Calu3 (cell line): ENCODE results near the gene FRMD7. TPM values are rescaled to one million over a fixed set of nuclear protein-coding genes. Genes with fewer than 3 reads are reported as not detected.

Experiments
- BruUV-seq: library from RNA; stranded (reverse); fragments of 400-500 nt; replicated peaks from 2 replicates; lab custom pipeline; 2021; lab: Mats Ljungman, UMichigan
- CTCF ChIA-PET: fragments of 300-600 bp; sonication (Branson Sonifier 250); formaldehyde crosslinking; loops from one replicate; lab custom pipeline; 2022; ENCODE audit warnings: antibody characterized with exemption; lab: Charles Lee
- DNase-seq: peaks from one replicate; pipeline ENCODE4 v3.0.0; 2022
- H3K27ac Mint-ChIP-seq: one replicate; pipeline ENCODE4 v1.8.0; 2022; ENCODE audit warnings: mixed read lengths; ENCODE audit not compliant: unreplicated experiment
- H3K27me3 Mint-ChIP-seq: one replicate; pipeline ENCODE4 v1.8.0; 2022; ENCODE audit warnings: mixed read lengths; ENCODE audit not compliant: unreplicated experiment
- H3K36me3 Mint-ChIP-seq: one replicate; pipeline ENCODE4 v1.8.0; 2022; ENCODE audit warnings: mild to moderate bottlenecking, moderate library complexity, mixed read lengths; ENCODE audit not compliant: insufficient read depth, unreplicated experiment
- H3K4me1 Mint-ChIP-seq: one replicate; pipeline ENCODE4 v1.8.0; 2022; ENCODE audit warnings: mild to moderate bottlenecking, low read depth, mixed read lengths; ENCODE audit not compliant: unreplicated experiment
- H3K4me3 Mint-ChIP-seq: one replicate; pipeline ENCODE4 v1.8.0; 2022; ENCODE audit warnings: mild to moderate bottlenecking, low read depth, moderate library complexity, mixed read lengths; ENCODE audit not compliant: unreplicated experiment
- H3K9me3 Mint-ChIP-seq: one replicate; pipeline ENCODE4 v1.8.0; 2022; ENCODE audit warnings: low read depth, mixed read lengths; ENCODE audit not compliant: unreplicated experiment
- intact Hi-C: fragments of 100-400 bp; cut with micrococcal nuclease; formaldehyde crosslinking; loops from one replicate; pipeline ENCODE4 v1.10.0; 2022; ENCODE audit not compliant: unreplicated experiment
- total RNA-seq: library from RNA; stranded (reverse); gene quantifications from 2 replicates; pipeline ENCODE4 v1.2.3, GENCODE V29; 2022
- TF ChIP-seq, protein P1 (sequence below): fragments of 200-600 bp; IDR thresholded peaks from one replicate; pipeline ENCODE4 v1.8.0; 2022; ENCODE audit warnings: antibody characterized with exemption; ENCODE audit not compliant: unreplicated experiment

FRMD7 gene
- total RNA-seq, 1 experiment from 2014 or later = not detected

DNA sequence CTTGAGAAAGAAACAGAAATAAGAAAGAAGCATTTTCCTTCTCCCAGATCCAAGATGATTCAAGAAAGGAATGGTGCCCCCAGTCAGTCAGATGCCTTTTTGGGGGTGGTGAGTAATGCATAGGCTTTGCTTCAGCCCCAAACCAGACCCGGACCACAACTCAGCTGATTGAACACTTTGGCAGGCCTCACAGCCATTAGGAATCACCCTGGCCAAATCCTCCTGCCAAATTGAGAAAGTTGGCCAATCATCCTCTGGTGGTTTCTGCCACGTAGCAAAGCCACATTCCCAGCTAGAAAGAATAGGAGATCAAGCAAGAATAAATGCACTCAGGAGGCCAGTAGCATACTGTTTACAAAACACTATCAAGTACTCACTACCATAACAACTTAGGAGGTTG is 33.7 kb downstream of the FRMD7 start:
- TF ChIP-seq, protein P1, sequence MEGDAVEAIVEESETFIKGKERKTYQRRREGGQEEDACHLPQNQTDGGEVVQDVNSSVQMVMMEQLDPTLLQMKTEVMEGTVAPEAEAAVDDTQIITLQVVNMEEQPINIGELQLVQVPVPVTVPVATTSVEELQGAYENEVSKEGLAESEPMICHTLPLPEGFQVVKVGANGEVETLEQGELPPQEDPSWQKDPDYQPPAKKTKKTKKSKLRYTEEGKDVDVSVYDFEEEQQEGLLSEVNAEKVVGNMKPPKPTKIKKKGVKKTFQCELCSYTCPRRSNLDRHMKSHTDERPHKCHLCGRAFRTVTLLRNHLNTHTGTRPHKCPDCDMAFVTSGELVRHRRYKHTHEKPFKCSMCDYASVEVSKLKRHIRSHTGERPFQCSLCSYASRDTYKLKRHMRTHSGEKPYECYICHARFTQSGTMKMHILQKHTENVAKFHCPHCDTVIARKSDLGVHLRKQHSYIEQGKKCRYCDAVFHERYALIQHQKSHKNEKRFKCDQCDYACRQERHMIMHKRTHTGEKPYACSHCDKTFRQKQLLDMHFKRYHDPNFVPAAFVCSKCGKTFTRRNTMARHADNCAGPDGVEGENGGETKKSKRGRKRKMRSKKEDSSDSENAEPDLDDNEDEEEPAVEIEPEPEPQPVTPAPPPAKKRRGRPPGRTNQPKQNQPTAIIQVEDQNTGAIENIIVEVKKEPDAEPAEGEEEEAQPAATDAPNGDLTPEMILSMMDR = no peak
- H3K4me3 Mint-ChIP-seq = no peak overlapping the region
- no peaks in the 10 kb centered on the region for H3K36me3 Mint-ChIP-seq
- CTCF ChIA-PET = interaction anchor here (1.4 kb wide), 1 partner anchor 125 kb away, joined by 4 read pairs; the partner anchor contains the start of gene RAP2C
- H3K9me3 Mint-ChIP-seq = no peaks in the 10 kb centered on the region
- H3K27me3 Mint-ChIP-seq = peaks cover 14% of the 10 kb centered on the region
- H3K4me1 Mint-ChIP-seq = no peaks in the 10 kb centered on the region
- intact Hi-C loops = loop anchor here (5.0 kb wide), 1 partner anchor 538 kb away; no protein-coding TSS in a partner anchor
- H3K27ac Mint-ChIP-seq = no peak overlapping the region
- DNase-seq = no peak
- BruUV-seq = no TSS peak

DNA sequence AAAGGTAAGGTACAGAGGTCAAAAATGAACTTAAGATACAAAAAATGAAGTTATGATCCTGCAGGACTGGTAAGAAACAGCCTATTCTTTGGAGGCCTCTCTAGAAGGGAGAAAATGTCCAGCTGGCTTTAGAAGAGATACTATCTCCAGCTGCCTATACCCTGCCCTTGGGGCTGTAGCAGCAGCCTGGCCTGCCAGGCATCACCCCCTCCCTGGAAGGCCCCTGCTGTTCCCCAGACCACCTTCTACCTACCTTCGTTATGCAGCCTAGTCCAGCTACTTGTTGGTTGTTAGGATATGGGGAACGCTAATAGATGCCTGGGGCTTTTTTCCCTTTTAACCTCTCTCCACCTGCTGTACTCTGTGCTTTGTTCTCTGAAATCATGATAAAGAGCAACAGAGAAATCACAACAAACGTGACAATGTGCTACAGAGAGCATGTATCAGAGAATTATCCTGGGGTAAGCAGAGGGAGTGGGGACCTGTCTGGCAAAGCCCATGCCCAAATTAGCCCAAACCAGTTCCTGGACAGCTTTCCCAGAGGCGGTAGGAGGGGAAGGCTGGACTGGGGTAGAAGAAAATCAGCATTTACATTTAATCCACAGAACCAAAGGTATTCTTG is 34.5 kb downstream of the FRMD7 start:
- no peak for DNase-seq
- Mint-ChIP-seq H3K27me3 (peaks cover 7% of the 10 kb centered on the region), H3K4me3 (no peak overlapping the region), H3K36me3 (no peaks in the 10 kb centered on the region), H3K4me1 (no peaks in the 10 kb centered on the region), H3K9me3 (no peaks in the 10 kb centered on the region), H3K27ac (no peak overlapping the region)
- intact Hi-C loops = loop anchor here (2.0 to 5.0 kb wide), 2 partner anchors 521 to 539 kb away; no protein-coding TSS in a partner anchor
- CTCF ChIA-PET = interaction anchor here (1.1 to 1.7 kb wide), 4 partner anchors 126 to 538 kb away, joined by 4 to 47 read pairs (median 6); partner anchors contain the start of gene RAP2C
- TF ChIP-seq, protein P1 = no peak
- no TSS peak for BruUV-seq

DNA sequence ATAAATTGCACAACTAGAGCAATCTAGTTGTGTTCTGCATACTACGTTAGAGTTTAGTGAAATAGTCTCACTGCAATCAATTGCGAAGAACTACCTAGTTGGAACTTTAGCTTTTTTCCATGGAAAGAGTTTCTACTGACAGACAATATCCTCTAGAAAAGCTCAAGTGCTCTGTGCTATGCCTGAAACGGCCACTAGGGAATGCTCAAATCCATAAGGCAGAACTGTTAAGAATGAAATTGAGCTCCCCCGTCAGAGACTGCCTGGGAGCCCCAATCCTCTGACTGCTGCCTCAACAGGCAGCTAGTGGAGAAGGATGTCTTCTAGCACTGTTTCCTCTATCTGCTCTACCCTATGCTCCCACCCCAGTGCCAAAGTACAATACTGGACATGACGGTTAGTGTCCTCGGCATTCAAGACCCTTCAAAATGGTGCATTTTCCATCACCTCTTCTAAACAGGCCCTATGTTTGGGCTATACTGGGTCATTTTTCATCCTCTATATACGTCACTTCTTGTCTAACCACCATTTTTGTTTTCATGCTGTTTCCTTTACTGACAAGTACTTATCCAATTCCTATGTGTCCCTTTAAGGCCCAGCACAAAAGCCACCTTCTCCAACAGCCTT is 35.3 kb downstream of the FRMD7 start:
- BruUV-seq = no TSS peak
- peak; percentile 52 for DNase-seq
- Mint-ChIP-seq H3K36me3 (no peaks in the 10 kb centered on the region), H3K27ac (no peak overlapping the region), H3K9me3 (no peaks in the 10 kb centered on the region), H3K27me3 (no peaks in the 10 kb centered on the region), H3K4me1 (no peaks in the 10 kb centered on the region), H3K4me3 (no peak overlapping the region)
- intact Hi-C loops = loop anchor here (1.0 to 5.0 kb wide), 3 partner anchors 127 to 540 kb away; partner anchors contain the start of gene RAP2C
- CTCF ChIA-PET = interaction anchor here (0.5 to 1.7 kb wide), 16 partner anchors 9 to 539 kb away, joined by 3 to 47 read pairs (median 3); partner anchors contain the start of genes RAP2C and STK26
- TF ChIP-seq, protein P1 = peak; percentile 41

DNA sequence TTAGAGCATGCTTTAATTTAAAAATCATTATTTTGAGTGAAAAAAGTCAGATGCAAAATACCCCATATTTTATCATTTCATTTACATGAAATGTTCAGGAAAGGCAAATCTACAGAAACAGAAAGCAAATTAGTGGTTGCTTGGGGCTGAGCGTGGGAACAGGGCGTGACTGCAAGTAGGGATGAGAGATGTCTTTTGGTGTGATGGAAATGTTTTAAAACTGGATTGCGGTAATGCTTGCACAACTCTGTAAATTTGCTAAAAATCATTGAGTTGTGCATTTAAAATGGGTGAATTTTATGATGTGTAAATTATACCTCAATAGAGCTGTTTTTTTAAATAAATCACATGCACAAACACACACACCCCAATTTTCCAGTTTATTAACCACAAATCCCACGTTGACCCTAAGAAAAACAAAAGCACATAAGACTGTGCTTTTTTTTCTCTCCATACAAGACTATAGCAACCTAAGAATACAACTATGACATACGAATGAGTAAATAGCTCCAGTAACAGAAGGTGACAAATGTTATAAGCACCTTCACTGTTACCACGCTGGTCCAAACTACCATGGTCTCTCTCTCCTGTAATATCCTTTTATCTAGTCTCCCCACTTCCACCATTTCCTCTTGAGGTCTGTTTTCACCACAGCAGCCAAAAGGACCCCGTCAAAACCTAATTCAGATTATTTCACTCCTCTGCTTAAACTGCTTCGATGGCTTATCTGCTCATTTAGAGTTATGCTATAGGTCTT is 37.2 kb downstream of the FRMD7 start:
- Mint-ChIP-seq H3K4me1 (no peaks in the 10 kb centered on the region), H3K27ac (no peak overlapping the region), H3K9me3 (no peaks in the 10 kb centered on the region), H3K36me3 (no peaks in the 10 kb centered on the region), H3K27me3 (peaks cover under 1% of the 10 kb centered on the region), H3K4me3 (no peak overlapping the region)
- CTCF ChIA-PET = interaction anchor here (0.7 kb wide), 1 partner anchor 263 kb away, joined by 7 read pairs; no protein-coding TSS in a partner anchor
- TF ChIP-seq, protein P1 = no peak
- no peak for DNase-seq
- intact Hi-C loops = loop anchor here (5.0 kb wide), 1 partner anchor 542 kb away; no protein-coding TSS in a partner anchor
- no TSS peak for BruUV-seq
